Stimulated activated CD8-positive, alpha-beta memory T cell treated with anti-CD3 and anti-CD28 coated beads, Interleukin-4, amount 100 ng/mL, for 48 hours (primary cell): ENCODE measurements around the gene DEPP1.
A peak's percentile ranks its signal among the peaks of the same experiment; 100 is the strongest.
"Not testable (repeated sequence)": the region's sequence is repeated elsewhere in the genome, so short reads cannot be mapped to it uniquely, and the experiment has no call there.

Experiments
- DNase-seq: peaks from one replicate; pipeline ENCODE4 v3.0.0-alpha.2; 2020

The DEPP1 gene, protein sequence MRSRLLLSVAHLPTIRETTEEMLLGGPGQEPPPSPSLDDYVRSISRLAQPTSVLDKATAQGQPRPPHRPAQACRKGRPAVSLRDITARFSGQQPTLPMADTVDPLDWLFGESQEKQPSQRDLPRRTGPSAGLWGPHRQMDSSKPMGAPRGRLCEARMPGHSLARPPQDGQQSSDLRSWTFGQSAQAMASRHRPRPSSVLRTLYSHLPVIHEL

DNA sequence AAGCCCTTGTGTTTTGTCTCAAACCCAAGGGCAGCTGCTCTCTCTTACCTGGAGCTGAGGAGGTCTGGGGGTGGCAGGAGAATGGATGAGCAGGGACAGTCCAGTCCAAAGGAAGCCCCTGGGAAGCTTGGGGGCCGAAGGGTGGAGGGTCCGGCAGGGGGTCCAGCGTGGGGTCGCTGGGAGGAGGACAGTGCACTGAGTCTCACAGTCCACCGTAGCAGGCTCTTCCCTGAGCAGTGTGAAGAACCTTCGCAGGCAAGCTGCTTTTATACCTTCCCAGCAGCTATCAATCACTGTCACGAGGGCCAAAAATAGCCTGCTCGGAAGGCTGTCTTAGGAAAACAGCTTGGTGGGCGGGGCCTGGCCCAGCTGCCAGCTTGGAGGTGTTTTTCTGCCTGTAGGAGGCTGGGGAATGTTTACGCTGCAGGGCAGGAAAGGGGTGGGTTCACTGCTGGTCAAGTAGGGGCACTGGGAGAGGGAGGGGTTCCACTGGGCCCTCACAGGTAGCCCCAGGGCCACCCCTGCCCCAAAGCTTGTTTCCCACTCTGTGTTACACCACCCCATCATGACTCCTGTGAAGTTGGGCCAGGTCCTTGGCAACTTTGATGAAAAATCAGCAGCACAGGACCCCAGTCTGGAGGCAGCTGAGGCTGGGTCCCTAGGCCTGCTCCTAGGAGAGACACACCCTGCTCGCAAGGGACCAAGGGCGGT is at the start of gene DEPP1:
Gene DEPP1, minus strand, starts transcription at position 240 of the 711 bp plus-strand sequence. CDS start 779 bp downstream, outside the sequence.
- DNase-seq: no peak

DNA sequence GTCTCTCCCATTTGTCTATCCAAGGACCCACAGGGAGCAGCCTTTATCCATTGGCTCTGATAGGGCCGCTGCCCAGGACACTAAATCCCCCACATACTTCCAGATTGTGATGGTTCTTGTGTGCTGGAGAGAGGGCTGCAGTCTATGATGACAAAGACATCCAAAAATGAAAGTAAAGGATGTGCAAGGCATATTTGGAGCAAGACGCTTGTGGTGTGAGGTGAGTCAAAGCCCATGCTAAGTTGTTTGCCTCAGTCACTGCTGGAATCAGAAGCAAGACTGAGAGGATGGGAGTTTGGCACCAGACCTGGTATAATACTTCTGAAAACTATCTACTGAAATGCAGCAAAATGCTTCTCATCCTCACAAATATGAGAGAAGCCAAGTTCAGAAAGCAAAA is 44.8 kb upstream of the DEPP1 start:
- DNase-seq: no peak

DNA sequence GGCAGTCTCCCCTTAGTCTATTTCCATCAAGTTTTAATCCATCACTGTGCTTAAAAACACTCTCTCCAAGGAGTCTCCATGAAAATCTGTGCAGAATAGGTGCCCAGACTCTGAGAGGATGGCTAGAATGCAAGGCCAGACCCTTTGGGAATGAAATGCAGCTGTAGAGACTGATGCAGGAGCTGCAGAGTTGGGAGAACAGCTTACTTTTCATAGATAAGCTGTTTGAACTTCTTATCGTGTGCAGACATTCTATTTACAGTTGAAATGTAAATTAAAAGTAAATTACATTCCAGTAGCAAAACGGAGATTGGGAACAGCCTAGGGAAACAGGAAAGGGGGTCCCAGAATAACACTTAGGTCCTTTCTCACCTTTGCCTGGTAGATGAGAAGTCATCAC is 37.0 kb upstream of the DEPP1 start:
- DNase-seq: no peak

DNA sequence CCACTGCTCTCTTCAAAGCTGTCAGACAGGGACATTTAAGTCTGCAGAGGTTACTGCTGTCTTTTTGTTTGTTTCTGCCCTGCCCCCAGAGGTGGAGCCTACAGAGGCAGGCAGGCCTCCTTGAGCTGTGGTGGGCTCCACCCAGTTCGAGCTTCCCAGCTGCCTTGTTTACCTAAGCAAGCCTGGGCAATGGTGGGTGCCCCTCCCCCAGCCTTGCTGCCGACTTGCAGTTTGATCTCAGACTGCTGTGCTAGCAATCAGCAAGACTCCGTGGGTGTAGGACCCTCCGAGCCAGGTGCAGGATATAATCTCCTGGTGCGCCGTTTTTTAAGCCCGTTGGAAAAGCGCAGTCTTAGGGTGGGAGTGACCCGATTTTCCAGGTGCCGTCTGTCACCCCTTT is 35.9 kb upstream of the DEPP1 start:
- DNase-seq: not testable (repeated sequence)

DNA sequence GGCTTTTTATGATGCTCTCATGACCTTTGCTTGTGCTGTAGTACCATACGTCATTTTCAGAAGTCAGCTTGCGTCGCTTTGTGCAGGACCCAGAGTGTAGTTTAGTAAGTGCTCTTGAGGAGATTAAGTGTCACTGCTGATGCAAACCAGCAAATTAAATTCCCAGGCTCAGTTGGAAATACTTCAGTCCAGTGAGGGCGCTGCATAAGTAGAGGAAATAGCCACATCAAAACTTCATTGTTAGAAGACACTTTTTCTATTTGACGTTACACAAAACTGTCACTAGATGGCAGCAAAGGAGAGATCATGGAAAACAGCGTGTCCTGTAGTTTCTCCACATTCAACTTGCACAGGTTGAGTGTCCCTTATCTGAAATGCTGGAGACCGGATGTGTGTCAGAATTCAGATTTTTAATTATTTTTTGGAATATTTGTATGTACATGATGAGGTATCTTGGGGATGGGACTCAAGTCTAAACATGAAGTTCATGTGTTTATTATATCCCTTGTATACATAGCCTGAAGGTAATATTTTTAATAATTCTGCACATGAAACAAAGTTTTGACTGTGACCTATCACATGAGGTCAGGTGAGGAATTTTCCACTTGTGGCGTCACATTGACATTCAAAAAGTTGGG is 30.0 kb upstream of the DEPP1 start:
- DNase-seq: no peak

DNA sequence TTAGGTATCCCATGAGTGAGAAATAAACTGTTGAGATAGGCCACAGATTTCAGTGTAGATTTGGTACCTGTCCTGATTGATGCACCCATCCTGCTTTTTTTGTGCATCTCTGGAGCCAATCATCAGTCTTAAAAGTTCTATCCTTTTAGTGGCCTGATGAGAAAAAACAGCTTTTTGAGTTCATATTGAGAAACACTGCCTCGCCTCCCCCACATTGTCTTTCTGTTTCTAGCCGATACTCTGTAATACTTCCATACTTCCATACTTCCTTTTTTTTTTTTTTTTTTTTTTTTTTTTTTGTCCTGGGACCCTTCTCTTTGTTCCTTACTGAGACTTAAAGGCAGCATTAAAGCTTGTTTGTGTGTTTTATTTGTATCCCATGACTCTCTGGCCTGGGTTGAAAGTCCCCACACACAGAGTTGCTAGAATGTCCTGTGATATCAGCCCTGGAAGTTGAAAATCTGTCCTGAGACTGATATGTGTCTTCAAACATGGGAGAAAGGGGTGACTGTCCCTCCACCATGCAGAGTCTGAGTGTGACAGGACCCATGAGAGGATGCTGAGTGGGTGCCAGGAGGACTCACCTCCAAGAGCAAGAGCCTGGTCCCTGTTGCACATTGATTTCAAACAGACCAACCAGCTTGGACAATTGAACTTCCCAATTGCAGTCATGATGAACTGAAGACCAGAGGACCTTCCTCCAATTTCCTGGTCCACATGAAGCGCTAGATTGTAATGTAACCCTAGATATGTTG is 27.8 kb upstream of the DEPP1 start:
- DNase-seq: no peak

DNA sequence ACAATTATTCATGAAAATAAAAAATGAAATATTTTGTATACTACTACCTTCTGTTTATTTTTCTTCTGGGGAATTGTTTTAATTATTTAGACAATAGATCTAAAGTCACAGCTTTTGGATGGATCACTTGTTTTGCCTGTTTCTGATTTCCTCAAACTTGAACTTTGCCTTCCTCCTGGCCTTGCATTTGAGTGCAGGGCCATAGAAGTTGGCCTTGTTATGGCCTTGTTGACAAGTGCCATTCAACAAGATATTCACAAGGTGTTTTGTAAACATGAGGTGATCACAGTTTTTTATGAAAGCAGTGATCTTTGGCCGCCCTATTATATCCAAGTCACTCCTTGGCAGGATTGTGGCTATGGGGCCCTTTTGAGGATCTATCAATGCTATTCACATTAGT is 26.7 kb upstream of the DEPP1 start:
- no peak for DNase-seq

DNA sequence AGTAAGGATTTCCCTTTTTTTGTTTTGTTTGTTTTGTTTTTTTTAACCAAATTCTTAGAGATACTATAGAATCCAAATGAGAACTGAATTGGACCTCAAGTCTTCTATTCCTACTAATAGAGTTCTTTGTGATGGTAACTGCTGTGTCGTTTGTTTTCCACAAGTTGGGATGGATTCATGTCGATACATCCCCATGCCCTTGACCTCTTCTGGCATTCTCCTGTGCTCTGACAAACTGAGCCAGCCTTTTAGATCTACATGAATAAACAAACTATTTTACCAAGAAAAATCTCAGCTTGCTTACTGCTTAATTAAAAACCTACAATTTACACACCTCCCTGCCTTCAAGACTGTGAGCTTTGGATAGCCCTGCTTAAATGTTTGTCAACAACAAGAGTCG is 26.1 kb upstream of the DEPP1 start:
- DNase-seq: no peak

DNA sequence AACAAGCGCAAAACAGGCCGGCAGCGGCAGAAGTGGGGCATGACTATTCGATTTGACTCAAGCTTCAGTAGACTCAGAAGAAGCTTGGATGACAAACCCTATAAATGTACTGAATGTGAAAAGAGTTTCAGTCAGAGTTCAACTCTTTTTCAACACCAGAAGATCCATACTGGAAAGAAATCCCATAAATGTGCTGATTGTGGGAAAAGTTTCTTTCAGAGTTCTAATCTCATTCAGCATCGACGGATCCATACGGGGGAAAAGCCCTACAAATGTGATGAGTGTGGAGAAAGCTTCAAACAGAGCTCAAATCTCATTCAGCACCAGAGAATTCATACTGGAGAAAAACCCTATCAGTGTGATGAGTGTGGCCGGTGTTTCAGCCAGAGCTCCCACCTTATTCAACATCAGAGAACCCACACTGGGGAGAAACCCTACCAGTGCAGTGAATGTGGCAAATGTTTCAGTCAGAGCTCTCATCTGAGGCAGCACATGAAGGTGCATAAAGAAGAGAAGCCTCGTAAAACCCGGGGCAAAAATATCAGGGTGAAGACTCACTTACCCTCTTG is 24.9 kb upstream of the DEPP1 start:
- no peak for DNase-seq

DNA sequence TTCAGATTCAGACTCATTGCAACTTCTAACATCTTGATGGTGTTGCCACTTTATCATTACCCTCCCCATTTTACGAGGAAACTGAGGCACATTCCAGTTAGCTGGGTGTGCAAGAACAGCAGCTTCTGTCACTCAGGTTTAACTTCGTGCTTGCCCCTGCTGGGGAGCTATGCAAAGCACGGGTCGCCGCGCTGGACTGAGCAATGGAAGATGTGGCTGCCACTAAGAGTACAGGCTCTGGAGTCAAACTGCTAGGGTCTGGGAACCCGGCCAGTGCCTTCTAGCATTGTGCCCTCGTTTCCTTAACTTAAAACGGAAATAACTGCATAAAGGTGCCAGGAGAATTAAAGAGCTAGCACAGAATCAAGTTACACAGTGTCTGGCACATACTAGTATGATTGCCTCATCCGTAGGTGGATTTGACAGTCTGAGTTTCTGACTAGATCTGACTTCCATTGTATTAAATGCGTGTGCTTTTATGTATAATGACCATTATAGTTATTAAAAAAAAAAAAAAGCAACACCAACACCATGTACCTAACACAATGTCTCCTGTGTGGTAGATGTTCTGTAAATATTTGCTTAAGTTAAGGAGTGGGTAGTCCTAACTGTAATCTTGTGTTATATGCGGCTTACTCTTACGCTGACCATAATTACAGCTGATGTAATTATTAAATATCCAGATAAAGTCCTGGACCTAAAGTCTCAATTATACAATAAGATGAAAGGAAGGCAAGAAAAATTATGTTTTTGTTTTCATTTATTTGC is 23.0 kb upstream of the DEPP1 start:
- peak; percentile 71 for DNase-seq

DNA sequence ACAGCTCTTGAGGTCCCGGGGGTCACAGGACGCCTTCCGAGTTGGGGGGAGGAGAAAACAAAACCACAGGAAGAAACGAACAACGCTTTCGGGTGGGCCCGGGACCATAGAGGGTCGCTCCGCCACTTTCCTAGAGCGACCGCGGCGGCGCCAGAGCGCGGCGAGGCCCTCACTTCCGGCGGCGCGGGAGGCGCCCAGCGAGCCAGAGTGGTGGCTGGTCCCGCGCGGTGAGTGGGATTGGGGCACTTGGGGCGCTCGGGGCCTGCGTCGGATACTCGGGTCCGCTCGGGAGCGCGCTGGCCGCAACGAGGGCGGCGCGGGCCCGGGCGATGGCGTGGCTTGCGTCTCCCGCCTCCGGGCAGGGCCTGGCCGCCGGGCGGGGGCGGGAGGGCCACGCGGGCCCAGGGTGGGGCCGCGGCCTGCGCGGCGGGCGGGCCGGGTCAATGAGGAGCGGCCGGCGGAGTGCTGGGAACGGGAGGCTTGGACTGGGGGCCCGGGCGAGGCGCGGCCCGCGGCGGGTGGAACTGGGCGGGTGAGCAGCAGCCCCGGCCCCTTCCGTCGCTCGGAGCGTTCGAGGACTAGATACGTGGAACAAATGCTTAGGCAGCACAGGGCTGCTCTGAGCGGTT is 22.3 kb upstream of the DEPP1 start, which contains the start of gene ZNF22:
Gene ZNF22, plus strand, starts transcription at position 172 of the 629 bp plus-strand sequence. CDS start 2,446 bp downstream, outside the sequence.
- DNase-seq: peak; percentile 81

DNA sequence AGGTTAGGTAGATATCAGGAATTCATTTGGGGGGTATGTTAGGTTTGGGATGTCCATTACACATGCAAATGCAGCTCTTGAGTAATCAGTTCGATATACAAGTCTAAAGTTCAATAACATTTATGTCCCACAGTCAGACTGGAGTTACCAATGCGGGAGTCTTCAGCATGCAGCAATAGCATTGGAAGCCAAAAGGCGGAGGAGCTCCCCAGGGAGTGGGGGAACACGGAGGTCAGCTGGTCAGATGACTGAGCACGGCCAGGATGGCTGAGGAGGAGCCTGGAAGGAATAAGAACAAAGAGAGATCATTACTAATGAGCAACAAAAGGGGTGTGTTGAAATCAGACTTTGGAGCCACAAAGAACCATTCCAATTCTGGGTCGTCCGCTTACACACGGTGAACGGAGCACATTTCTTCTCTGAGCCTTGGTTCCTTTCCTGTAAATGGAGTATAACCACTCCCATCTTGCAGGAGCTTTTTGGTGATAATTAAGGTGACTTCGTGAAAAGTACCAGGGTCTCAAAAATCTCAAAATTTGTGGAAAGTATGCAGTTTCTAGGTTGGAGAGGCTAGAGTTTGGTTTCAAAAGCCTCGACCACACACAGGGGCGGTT is 21.6 kb upstream of the DEPP1 start:
- DNase-seq: peak; percentile 36

DNA sequence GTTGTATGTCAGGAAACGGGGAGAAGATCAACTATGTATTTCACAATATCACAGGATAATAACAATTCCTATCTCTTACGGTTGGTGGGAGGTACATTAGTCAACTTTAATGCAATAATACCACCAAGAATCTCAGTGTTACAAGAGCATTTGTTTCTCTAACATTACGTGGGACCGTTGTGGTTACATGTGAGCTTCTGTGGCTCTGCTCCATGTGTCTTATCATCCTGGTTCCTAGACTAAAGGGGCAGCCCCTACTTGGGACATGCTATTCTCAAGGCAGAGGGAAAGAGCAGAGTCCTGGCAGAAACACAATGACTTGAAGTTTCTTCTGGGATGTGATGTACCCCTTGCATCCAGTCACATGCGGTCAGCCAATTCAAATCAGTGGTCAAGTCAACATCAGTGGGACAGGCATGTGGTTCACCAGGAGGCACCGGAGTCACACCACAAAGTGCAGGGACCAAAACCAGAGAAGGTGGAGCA is 19.6 kb upstream of the DEPP1 start:
- DNase-seq: no peak

DNA sequence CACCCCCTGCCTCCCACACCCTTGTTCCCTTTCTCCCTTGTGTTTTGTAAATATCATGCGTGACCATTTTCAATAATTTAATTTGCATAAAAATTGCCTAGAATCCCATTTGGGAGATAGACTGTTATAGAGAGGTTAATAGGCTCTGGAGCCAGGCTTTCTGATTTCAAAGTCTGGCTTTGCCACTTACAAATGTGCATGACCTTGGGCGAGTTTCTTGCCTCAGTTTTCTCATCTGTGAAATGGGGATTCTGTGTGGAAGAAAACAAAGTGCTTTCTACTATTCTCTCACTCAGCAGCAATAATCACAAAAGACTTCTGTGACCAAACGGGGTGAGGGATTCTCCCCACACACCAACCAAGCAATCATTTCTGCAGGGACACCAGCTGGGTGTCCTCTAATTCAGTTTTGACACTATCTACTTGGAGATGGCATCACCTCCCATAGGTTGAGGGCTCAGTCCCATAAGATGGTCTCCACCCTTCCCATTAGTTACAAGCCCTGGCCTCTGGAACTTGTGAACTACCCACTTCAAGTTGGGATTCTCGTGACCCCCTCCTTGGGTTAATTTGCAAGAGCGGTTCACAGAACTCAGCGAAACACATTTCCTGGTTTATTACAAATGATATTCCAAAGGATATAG is 18.6 kb upstream of the DEPP1 start:
- DNase-seq: no peak

DNA sequence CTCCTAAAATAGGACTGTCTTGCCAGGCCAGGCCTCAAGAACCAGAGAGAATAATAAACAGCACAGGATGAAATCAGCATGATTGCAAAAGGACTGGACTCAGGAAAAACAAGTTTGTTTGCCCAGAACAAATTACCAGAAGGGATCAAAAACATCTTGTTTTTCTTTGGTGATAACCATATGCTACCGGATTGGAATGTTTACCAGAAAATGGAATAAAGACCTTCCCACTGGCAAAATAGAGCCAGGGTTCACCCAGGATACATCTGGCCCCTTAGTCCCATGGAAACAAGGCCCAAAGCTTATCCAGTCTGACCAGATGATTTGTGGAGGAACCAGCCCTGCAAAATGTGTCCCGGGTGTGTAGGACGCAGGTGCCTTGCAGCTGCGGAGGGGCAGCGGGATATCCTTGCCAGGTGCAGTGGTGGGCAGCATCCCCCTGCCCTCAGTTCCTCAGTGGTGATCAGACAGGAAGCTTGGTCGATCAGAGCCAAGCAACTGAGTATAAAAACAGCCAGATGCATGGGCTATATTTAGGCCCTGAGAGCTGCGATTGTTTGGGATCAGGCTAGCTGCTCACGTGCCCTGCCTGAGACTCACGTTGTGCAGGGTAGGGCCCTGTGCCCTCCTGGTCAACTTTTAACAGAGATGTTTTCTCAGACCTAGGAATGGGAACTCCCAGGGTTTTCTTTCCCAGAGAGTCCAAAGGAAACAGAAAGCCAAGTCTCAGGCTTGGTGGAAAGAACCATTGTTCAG is 17.5 kb upstream of the DEPP1 start:
- DNase-seq: peak; percentile 18

DNA sequence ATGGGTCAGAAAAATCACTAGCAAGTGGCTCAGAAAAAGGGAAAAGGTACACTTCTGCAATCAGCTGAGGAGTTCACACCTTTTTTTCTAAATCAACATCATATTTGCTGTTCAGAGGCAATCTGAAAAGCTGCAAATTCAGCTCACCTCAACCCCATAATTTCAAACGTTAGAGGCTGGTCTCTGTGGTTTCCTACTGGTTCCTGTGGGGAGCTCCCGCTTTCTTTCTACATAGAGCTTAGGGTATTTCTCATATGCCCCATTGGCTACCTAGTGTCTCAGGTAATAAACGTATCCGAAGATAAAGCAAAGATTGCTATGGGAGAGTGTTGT is 16.9 kb upstream of the DEPP1 start:
- DNase-seq: peak; percentile 11

DNA sequence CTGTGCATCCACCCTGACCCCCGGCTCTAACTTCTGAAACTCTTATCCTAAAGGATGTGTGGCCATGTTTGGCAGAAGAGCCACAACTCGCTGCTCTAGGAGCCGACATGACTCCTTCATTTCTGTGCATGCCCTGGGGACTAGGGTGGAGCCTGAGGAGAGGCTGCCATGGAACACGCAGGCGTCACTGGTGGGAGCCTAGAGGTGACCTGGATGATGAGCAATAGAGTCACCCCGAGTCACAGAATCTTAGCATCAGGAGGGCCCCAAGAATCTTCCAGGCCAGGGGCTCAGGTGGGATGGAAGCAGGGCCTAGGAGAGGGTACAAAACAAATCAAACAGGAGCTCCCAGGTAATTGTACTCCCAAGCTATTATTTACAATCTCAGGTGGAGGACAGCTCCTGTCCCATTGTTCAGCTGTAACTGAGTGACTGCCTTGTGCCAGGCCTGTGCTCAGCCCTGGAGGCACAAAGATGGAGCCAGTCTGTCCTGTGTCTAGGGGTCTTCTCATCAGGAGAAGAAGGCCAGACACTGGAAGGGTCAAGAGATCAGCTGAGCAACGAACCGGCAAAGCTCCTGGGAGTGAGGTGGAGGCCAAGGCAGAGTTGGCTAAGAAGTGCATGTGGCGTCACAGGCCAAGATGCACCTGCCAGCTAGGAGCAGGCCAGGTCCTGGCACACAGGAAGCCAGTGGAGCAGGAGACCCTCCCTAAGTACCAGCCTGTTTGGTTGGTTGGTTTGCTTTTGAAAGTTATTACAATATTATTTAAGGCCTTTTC is 16.3 kb upstream of the DEPP1 start:
- DNase-seq: peak; percentile 16

DNA sequence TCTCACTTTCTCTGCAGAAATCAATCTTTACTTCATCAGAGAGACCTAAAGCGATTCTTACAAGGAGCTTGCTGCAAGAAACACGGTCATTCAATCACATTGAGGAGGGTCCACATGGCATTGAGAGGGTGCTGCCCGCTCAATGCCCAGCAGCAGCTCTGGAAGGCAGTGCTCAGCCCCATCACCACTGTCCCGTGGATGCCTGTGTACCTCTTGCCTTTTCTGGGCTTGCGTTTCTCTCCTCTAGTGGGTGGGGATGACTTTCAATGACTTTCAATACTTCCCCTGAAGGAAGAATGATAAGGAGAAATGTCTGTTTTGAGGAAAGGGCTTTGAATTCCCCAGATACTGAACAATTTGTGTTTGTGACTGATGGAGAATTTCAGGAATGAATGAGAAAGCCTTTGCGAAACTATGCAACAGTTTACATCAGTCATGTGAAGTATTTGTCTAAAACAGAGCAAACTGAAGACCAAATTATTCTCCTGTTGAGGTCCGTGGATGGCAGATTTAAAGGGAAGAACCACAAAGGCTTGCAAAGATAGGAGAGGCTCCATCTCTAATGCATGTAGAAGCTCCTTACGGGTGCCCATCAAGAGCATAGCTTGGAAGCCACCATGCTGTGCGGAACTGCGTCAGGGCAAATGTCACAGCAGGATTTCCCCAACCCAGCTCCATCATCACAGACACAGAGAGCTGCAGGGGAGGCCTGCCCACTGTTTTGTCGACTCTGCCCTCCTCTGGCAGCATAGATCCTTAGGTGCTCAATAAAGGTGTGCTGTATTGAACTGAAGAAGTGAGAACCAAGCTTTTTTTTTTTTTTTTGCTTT is 15.5 kb upstream of the DEPP1 start:
- DNase-seq: no peak
